ENCODE measurements around the gene SLC25A22. TPM values are rescaled to one million over a fixed set of nuclear protein-coding genes. Genes with fewer than 3 reads are reported as not detected.

SLC25A22 gene
- total and polyA plus RNA-seq, 9 of the 15 experiments (the other 6 are each of a cell fraction or from before 2014, with no cell fraction given), result 0.41 to 55.4 (median 11.4) TPM

GRCh38 chr11:809287-810039 is 11.4 kb upstream of the SLC25A22 start, which contains the start of gene RPLP2 (continued):
- TF ChIP-seq, protein P1, sequence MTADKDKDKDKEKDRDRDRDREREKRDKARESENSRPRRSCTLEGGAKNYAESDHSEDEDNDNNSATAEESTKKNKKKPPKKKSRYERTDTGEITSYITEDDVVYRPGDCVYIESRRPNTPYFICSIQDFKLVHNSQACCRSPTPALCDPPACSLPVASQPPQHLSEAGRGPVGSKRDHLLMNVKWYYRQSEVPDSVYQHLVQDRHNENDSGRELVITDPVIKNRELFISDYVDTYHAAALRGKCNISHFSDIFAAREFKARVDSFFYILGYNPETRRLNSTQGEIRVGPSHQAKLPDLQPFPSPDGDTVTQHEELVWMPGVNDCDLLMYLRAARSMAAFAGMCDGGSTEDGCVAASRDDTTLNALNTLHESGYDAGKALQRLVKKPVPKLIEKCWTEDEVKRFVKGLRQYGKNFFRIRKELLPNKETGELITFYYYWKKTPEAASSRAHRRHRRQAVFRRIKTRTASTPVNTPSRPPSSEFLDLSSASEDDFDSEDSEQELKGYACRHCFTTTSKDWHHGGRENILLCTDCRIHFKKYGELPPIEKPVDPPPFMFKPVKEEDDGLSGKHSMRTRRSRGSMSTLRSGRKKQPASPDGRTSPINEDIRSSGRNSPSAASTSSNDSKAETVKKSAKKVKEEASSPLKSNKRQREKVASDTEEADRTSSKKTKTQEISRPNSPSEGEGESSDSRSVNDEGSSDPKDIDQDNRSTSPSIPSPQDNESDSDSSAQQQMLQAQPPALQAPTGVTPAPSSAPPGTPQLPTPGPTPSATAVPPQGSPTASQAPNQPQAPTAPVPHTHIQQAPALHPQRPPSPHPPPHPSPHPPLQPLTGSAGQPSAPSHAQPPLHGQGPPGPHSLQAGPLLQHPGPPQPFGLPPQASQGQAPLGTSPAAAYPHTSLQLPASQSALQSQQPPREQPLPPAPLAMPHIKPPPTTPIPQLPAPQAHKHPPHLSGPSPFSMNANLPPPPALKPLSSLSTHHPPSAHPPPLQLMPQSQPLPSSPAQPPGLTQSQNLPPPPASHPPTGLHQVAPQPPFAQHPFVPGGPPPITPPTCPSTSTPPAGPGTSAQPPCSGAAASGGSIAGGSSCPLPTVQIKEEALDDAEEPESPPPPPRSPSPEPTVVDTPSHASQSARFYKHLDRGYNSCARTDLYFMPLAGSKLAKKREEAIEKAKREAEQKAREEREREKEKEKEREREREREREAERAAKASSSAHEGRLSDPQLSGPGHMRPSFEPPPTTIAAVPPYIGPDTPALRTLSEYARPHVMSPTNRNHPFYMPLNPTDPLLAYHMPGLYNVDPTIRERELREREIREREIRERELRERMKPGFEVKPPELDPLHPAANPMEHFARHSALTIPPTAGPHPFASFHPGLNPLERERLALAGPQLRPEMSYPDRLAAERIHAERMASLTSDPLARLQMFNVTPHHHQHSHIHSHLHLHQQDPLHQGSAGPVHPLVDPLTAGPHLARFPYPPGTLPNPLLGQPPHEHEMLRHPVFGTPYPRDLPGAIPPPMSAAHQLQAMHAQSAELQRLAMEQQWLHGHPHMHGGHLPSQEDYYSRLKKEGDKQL (CRISPR knock-in tag; IDR thresholded peaks at IDR 0.05; ENCODE audit: borderline replicate concordance), result no peak
- TF ChIP-seq ZNF436 (CRISPR knock-in tag; IDR thresholded peaks at IDR 0.05) (no peak), NCOA1 (IDR thresholded peaks at IDR 0.05; ENCODE audit: low read depth) (0 out of 2 replicates have a peak, but pooled peaks have one; percentile 17), RBFOX2 (IDR thresholded peaks at IDR 0.05; ENCODE audit: low read depth, low read length) (peak; percentile 96), RBBP5 (IDR thresholded peaks at IDR 0.05; ENCODE audit: borderline replicate concordance, insufficient read depth, low read length, poor library complexity, severe bottlenecking) (peak; percentile 72), ZNF592 (IDR thresholded peaks at IDR 0.05) (peak; percentile 72), DIDO1 (tag; IDR thresholded peaks at IDR 0.05; ENCODE audit: low read depth) (0 out of 2 replicates have a peak, but pooled peaks have one; percentile 48), GABPB1 (CRISPR knock-in tag; IDR thresholded peaks at IDR 0.05) (peak; percentile 100), ZNF197 (CRISPR knock-in tag; IDR thresholded peaks at IDR 0.05; ENCODE audit: low read depth) (peak; percentile 72; the same call in 1 of the 2 replicates), KLF1 (tag; IDR thresholded peaks at IDR 0.05) (peak; percentile 96), ZNF57 (CRISPR knock-in tag; IDR thresholded peaks at IDR 0.05) (no peak), CSDE1 (IDR thresholded peaks at IDR 0.05) (peak in 1 of 2 experiments; percentile 91; a peak in 2 of 4 replicates), ZKSCAN1 (IDR thresholded peaks at IDR 0.05; ENCODE audit: low read depth, low read length) (0 out of 2 replicates have a peak, but pooled peaks have one; percentile 28)
- TF ChIP-seq, protein P2, sequence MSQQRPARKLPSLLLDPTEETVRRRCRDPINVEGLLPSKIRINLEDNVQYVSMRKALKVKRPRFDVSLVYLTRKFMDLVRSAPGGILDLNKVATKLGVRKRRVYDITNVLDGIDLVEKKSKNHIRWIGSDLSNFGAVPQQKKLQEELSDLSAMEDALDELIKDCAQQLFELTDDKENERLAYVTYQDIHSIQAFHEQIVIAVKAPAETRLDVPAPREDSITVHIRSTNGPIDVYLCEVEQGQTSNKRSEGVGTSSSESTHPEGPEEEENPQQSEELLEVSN (IDR thresholded peaks at IDR 0.05; ENCODE audit: borderline replicate concordance in 1 of 2, extremely low read depth in 1 of 2, insufficient read depth in 1 of 2, insufficient read length in 1 of 2, low read depth in 1 of 2, low read length in 1 of 2, poor library complexity in 1 of 2, severe bottlenecking in 1 of 2), result peak; percentile 77 to 89

All from K562 (cell line).